WTC11 (cell line): ENCODE measurements around the gene OMD. TPM values are rescaled to one million over a fixed set of nuclear protein-coding genes. Genes with fewer than 3 reads are reported as not detected.

Source experiments
- ATAC-seq: fragments of 200-7000 bp; cut with Tn5 transposase; 2 replicates; pipeline ENCODE4 v1.10.0; 2021; ENCODE audit warnings: mild to moderate bottlenecking, moderate library complexity
- CTCF ChIA-PET: fragments of 300-600 bp; sonication (Branson Sonifier 250); formaldehyde crosslinking; loops from one replicate; lab custom pipeline; 2021; ENCODE audit warnings: antibody characterized with exemption; lab: Charles Lee
- POLR2A ChIA-PET: fragments of 350-600 bp; sonication (Branson Sonifier 250); formaldehyde crosslinking; loops from one replicate; lab custom pipeline; 2021; ENCODE audit warnings: antibody characterized with exemption; lab: Charles Lee
- DNase-seq: peaks from one replicate; pipeline ENCODE4 v3.0.0; 2021; ENCODE audit warnings: low spot score
- H3K27ac Mint-ChIP-seq: 2 replicates; pipeline ENCODE4 v1.8.0; 2021; ENCODE audit warnings: mixed read lengths
- H3K27me3 Mint-ChIP-seq: 2 replicates; pipeline ENCODE4 v1.8.0; 2021; ENCODE audit warnings: low read depth, mild to moderate bottlenecking, moderate library complexity, mixed read lengths
- H3K36me3 Mint-ChIP-seq: 2 replicates; pipeline ENCODE4 v1.8.0; 2021; ENCODE audit warnings: mixed read lengths
- H3K4me1 Mint-ChIP-seq: 2 replicates; pipeline ENCODE4 v1.8.0; 2022; ENCODE audit warnings: mixed read lengths
- H3K4me3 Mint-ChIP-seq: 2 replicates; pipeline ENCODE4 v1.8.0; 2021; ENCODE audit warnings: mild to moderate bottlenecking, moderate library complexity, mixed read lengths
- H3K9me3 Mint-ChIP-seq: 2 replicates; pipeline ENCODE4 v1.8.0; 2021; ENCODE audit warnings: mixed read lengths
- AFF4 ChIP-seq: sonication (generic); formaldehyde crosslinking; IDR thresholded peaks from 2 replicates; pipeline ENCODE4 v1.8.1; 2023; ENCODE audit warnings: mild to moderate bottlenecking, missing genetic modification reagents, borderline replicate concordance
- ATF6 ChIP-seq: sonication (generic); formaldehyde crosslinking; IDR thresholded peaks from 2 replicates; pipeline ENCODE4 v1.8.1; 2023; ENCODE audit warnings: mild to moderate bottlenecking, missing genetic modification reagents
- E2F5 ChIP-seq: sonication (generic); formaldehyde crosslinking; IDR thresholded peaks from 2 replicates; pipeline ENCODE4 v1.8.1; 2022; ENCODE audit warnings: mild to moderate bottlenecking, moderate library complexity, missing genetic modification reagents
- ESRRA ChIP-seq: sonication (generic); formaldehyde crosslinking; IDR thresholded peaks from 2 replicates; pipeline ENCODE4 v1.8.1; 2022; ENCODE audit warnings: mild to moderate bottlenecking, missing genetic modification reagents, borderline replicate concordance
- FOXP1 ChIP-seq: sonication (generic); formaldehyde crosslinking; IDR thresholded peaks from 2 replicates; pipeline ENCODE4 v1.8.0; 2022; ENCODE audit warnings: missing genetic modification reagents, mild to moderate bottlenecking, moderate library complexity, borderline replicate concordance
- HMGXB4 ChIP-seq: sonication (generic); formaldehyde crosslinking; IDR thresholded peaks from 2 replicates; pipeline ENCODE4 v1.8.1; 2023; ENCODE audit warnings: mild to moderate bottlenecking, moderate library complexity, missing genetic modification reagents
- JUN ChIP-seq: sonication (generic); formaldehyde crosslinking; IDR thresholded peaks from 2 replicates; pipeline ENCODE4 v1.8.0; 2023; ENCODE audit warnings: mild to moderate bottlenecking, missing genetic modification reagents
- KAT7 ChIP-seq: sonication (generic); formaldehyde crosslinking; IDR thresholded peaks from 2 replicates; pipeline ENCODE4 v1.8.1; 2023; ENCODE audit warnings: missing genetic modification reagents, mild to moderate bottlenecking, borderline replicate concordance
- MLX ChIP-seq: sonication (generic); formaldehyde crosslinking; IDR thresholded peaks from 2 replicates; pipeline ENCODE4 v1.8.1; 2023; ENCODE audit warnings: mild to moderate bottlenecking, missing genetic modification reagents, moderate library complexity
- PREB ChIP-seq: sonication (generic); formaldehyde crosslinking; IDR thresholded peaks from 2 replicates; pipeline ENCODE4 v1.8.1; 2022; ENCODE audit warnings: mild to moderate bottlenecking, missing genetic modification reagents, moderate library complexity, borderline replicate concordance
- SMAD4 ChIP-seq: sonication (generic); formaldehyde crosslinking; IDR thresholded peaks from 2 replicates; pipeline ENCODE4 v1.8.0; 2022; ENCODE audit warnings: mild to moderate bottlenecking, missing genetic modification reagents
- SP1 ChIP-seq: sonication (generic); formaldehyde crosslinking; conservative IDR thresholded peaks from 2 replicates; pipeline ENCODE4 v1.8.1; 2022; ENCODE audit warnings: missing genetic modification reagents
- TEAD4 ChIP-seq: sonication (generic); formaldehyde crosslinking; IDR thresholded peaks from 2 replicates; pipeline ENCODE4 v1.8.0; 2022; ENCODE audit warnings: mild to moderate bottlenecking, missing genetic modification reagents
- ZBTB43 ChIP-seq: sonication (generic); formaldehyde crosslinking; IDR thresholded peaks from 2 replicates; pipeline ENCODE4 v1.8.1; 2023; ENCODE audit warnings: mild to moderate bottlenecking, missing genetic modification reagents
- ZNF263 ChIP-seq: sonication (generic); formaldehyde crosslinking; IDR thresholded peaks from 2 replicates; pipeline ENCODE4 v1.8.1; 2022; ENCODE audit warnings: low read depth, mild to moderate bottlenecking, moderate library complexity, missing genetic modification reagents
- ZNF425 ChIP-seq: fragments of 250-450 bp; sonication (Bioruptor Pico); conservative IDR thresholded peaks from 2 replicates; pipeline ENCODE4 v1.9.0; 2021; ENCODE audit warnings: mild to moderate bottlenecking
- total RNA-seq: library from RNA; stranded (reverse); gene quantifications from 3 replicates; pipeline ENCODE4 v1.2.3, GENCODE V29; 2021

The OMD gene
- total RNA-seq, 1 experiment from 2014 or later, result not detected

- Mint-ChIP-seq H3K27me3 (no peaks in the 10 kb centered on the region), H3K27ac (peak overlapping the region; percentile 82; the same call in 1 of the 2 replicates), H3K4me3 (no peak overlapping the region), H3K36me3 (peaks cover 7% of the 10 kb centered on the region; the same call in 1 of the 2 replicates), H3K4me1 (peaks cover 14% of the 10 kb centered on the region), H3K9me3 (peaks cover 10% of the 10 kb centered on the region)
- POLR2A ChIA-PET, result no interaction called here
- TF ChIP-seq FOXP1 (CRISPR knock-in tag) (no peak), KAT7 (no peak), ZBTB43 (CRISPR knock-in tag) (no peak), SP1 (no peak), SMAD4 (no peak), ZNF263 (no peak), ATF6 (CRISPR knock-in tag) (no peak), E2F5 (CRISPR knock-in tag) (no peak), ESRRA (no peak), JUN (CRISPR knock-in tag) (no peak), MLX (CRISPR knock-in tag) (no peak), ZNF425 (no peak), HMGXB4 (CRISPR knock-in tag) (no peak), TEAD4 (CRISPR knock-in tag) (no peak), PREB (CRISPR knock-in tag) (no peak), AFF4 (CRISPR knock-in tag) (no peak)
- ATAC-seq (peak; percentile 81), DNase-seq (no peak)
- CTCF ChIA-PET, result interaction anchor here (0.6 to 1.3 kb wide), 2 partner anchors 41 to 134 kb away, joined by 3 to 4 read pairs; no protein-coding TSS in a partner anchor
Observed at GRCh38 chr9:92369075-92369474, 55.2 kb downstream of the OMD start.
